K562 (cell line): ENCODE results near the gene HERPUD2. TPM values are rescaled to one million over a fixed set of nuclear protein-coding genes. Genes with fewer than 3 reads are reported as not detected.
A peak's percentile ranks its signal among the peaks of the same experiment; 100 is the strongest.

ENCODE experiments used
- ATAC-seq: fragments of 200-7000 bp; cut with Tn5 transposase; 3 replicates; pipeline ENCODE4 v1.9.1; 2020; ENCODE audit warnings: moderate library complexity
- BruUV-seq: library from RNA; stranded (reverse); fragments of 400-500 nt; replicated peaks from 2 replicates; lab custom pipeline; 2021; lab: Mats Ljungman, UMichigan
- CTCF ChIA-PET: fragments of 300-600 bp; formaldehyde crosslinking; extraction: SDS; loops from one replicate; lab custom pipeline; 2021; ENCODE audit warnings: low intra/inter-chr PET ratio; lab: Yijun Ruan, JAX
- POLR2A ChIA-PET: fragments of 300-600, 350-650 bp; sonication (Branson Sonifier 250); formaldehyde crosslinking; extraction: SDS; loops from one replicate; lab custom pipeline; 2021; ENCODE audit warnings: antibody characterized with exemption, inconsistent platforms; lab: Yijun Ruan, JAX
- DNase-seq, 4 experiments: peaks; one replicate each; pipeline versions ENCODE4 v3.0.0 to v3.0.0-alpha.2; 2011 to 2018; ENCODE audit warnings: low spot score in 3 of 4, mixed read lengths in 3 of 4; ENCODE audit errors: extremely low read depth in 1 of 4
- FAIRE-seq: peaks from 2 replicates; lab custom pipeline; 2011; peaks lifted over from hg19 to GRCh38; lab: Jason Lieb, UNC
- H2AFZ ChIP-seq: 2 replicates; pipeline ENCODE4 v1.6.0; 2011; ENCODE audit warnings: low read depth, low read length, control low read depth, inconsistent platforms
- H3K27ac ChIP-seq: fragments of 200-600 bp; 3 replicates; pipeline ENCODE4 v1.8.0; 2011; ENCODE audit warnings: low read depth, mild to moderate bottlenecking, control low read depth, inconsistent platforms, low read length, moderate library complexity, mixed read lengths; ENCODE audit errors: extremely low read depth
- H3K27me3 ChIP-seq, 2 experiments: fragments of 300-600 bp in 1 of 2; 2 replicates in 1 of 2; 3 replicates in 1 of 2; pipeline versions ENCODE4 v1.6.0 to v1.8.0; 2011; ENCODE audit warnings: inconsistent platforms in 2 of 2, low read length in 2 of 2, mild to moderate bottlenecking in 1 of 2, mixed read lengths in 1 of 2, moderate library complexity in 1 of 2; ENCODE audit not compliant: control insufficient read depth in 2 of 2, insufficient read depth in 2 of 2
- H3K36me3 ChIP-seq: fragments of 300-600 bp; 3 replicates; pipeline ENCODE4 v1.8.0; 2011; ENCODE audit warnings: mild to moderate bottlenecking, low read length, inconsistent platforms; ENCODE audit not compliant: control insufficient read depth, insufficient read depth
- H3K4me1 ChIP-seq, 2 experiments: fragments of 200-600 bp in 1 of 2; replicated peaks in 1 of 2; 2 replicates in 1 of 2; 3 replicates in 1 of 2; pipeline versions ENCODE4 v1.5.1 to v1.8.0; 2011; ENCODE audit warnings: inconsistent platforms in 2 of 2, low read length in 2 of 2, mild to moderate bottlenecking in 1 of 2, mixed read lengths in 1 of 2, moderate library complexity in 1 of 2; ENCODE audit not compliant: control insufficient read depth in 2 of 2, insufficient read depth in 2 of 2
- H3K4me2 ChIP-seq: 2 replicates; pipeline ENCODE4 v1.6.1; 2011; ENCODE audit warnings: low read length, control low read depth, inconsistent platforms, mixed read lengths; ENCODE audit not compliant: insufficient read depth
- H3K4me3 ChIP-seq: fragments of 200-600 bp; sonication (generic), shearing (Covaris generic); 2 replicates; pipeline ENCODE4 v1.5.1; 2016; ENCODE audit warnings: control low read depth, inconsistent platforms
- H3K79me2 ChIP-seq: fragments of 200-600 bp; 3 replicates; pipeline ENCODE4 v1.8.0; 2011; ENCODE audit warnings: low read length, inconsistent platforms; ENCODE audit not compliant: control insufficient read depth, insufficient read depth
- H3K9ac ChIP-seq, 2 experiments: 2 replicates each; pipeline versions ENCODE4 v1.6.0 to v1.6.1; 2011; ENCODE audit warnings: low read depth in 2 of 2, low read length in 2 of 2, control low read depth in 1 of 2, inconsistent platforms in 1 of 2, mild to moderate bottlenecking in 1 of 2, mixed read lengths in 1 of 2; ENCODE audit not compliant: insufficient read depth in 1 of 2
- H3K9me1 ChIP-seq: one replicate; pipeline ENCODE4 v1.6.0; 2011; ENCODE audit warnings: inconsistent platforms, mild to moderate bottlenecking, low read length, moderate library complexity; ENCODE audit not compliant: control insufficient read depth, insufficient read depth
- H3K9me3 ChIP-seq: replicated peaks from 2 replicates; pipeline ENCODE4 v1.5.1; 2011; ENCODE audit warnings: low read depth, low read length, inconsistent platforms; ENCODE audit not compliant: control insufficient read depth, insufficient read depth
- H4K20me1 ChIP-seq: replicated peaks from 2 replicates; pipeline ENCODE4 v1.6.1; 2011; ENCODE audit warnings: low read length, inconsistent platforms, mixed read lengths; ENCODE audit not compliant: control insufficient read depth, insufficient read depth
- RBM25 ChIP-seq: fragments of 200-400 bp; formaldehyde crosslinking; IDR thresholded peaks from 2 replicates; pipeline ENCODE4 v1.6.1; 2018; ENCODE audit warnings: low read length, low read depth, moderate library complexity; ENCODE audit not compliant: severe bottlenecking
- YY1 ChIP-seq, 3 experiments: IDR thresholded peaks; 2 replicates each; pipeline ENCODE4 v1.6.1; 2011; ENCODE audit warnings: low read length in 2 of 3, mild to moderate bottlenecking in 2 of 3, moderate library complexity in 2 of 3, borderline replicate concordance in 1 of 3, control low read depth in 1 of 3, low read depth in 1 of 3; ENCODE audit not compliant: insufficient read depth in 3 of 3, insufficient replicate concordance in 2 of 3, control insufficient read depth in 1 of 3, insufficient read length in 1 of 3; ENCODE audit errors: extremely low read depth in 1 of 3
- in situ Hi-C: fragments of 300-500 bp; cut with MboI; formaldehyde crosslinking; loops from 4 replicates; pipeline ENCODE4 v1.15.0; 2018; ENCODE audit warnings: inconsistent platforms, mixed read lengths
- intact Hi-C: fragments of 100-400 bp; cut with micrococcal nuclease; formaldehyde crosslinking; loops from 2 replicates; pipeline ENCODE4 v1.14.2; 2022
- polyA plus RNA-seq, 8 experiments: library from polyadenylated mRNA; depleted of rRNA in 4 of 8; stranded (reverse) in 5 of 8; unstranded in 3 of 8; fragments of >200 nt; fragmentation: Nextera tagmentation in 2 of 8; fragmentation: Illumina TruSeq in 1 of 8; extraction: Ambion mirVana in 2 of 8; extraction: Trizol in 1 of 8; gene quantifications; 2 replicates each; pipeline versions ENCODE4 v1.2.1 to v1.2.3, GENCODE V29; 2011 to 2014; ENCODE audit warnings: inconsistent platforms in 1 of 8, missing spikeins in 1 of 8
- total RNA-seq, 7 experiments: library from RNA; depleted of rRNA in 6 of 7; stranded (reverse); fragments of >200 nt in 6 of 7; fragmentation: Illumina TruSeq in 2 of 7; extraction: Trizol in 2 of 7; gene quantifications; 2 replicates each; pipeline versions ENCODE4 v1.2.1 to v1.2.3, GENCODE V29; 2011 to 2021; ENCODE audit warnings: low replicate concordance in 1 of 7
- TF ChIP-seq, protein P1 (sequence below): fragments of 200-800 bp; sonication (Bioruptor generic); IDR thresholded peaks from 2 replicates; pipeline ENCODE4 v1.6.1; 2016; ENCODE audit warnings: missing genetic modification characterization, missing compliant biosample characterization

HERPUD2 gene
- total and polyA plus RNA-seq, 9 of the 15 experiments (the other 6 are each of a cell fraction or from before 2014, with no cell fraction given) = 4.1 to 28.5 (median 12.3) TPM

DNA sequence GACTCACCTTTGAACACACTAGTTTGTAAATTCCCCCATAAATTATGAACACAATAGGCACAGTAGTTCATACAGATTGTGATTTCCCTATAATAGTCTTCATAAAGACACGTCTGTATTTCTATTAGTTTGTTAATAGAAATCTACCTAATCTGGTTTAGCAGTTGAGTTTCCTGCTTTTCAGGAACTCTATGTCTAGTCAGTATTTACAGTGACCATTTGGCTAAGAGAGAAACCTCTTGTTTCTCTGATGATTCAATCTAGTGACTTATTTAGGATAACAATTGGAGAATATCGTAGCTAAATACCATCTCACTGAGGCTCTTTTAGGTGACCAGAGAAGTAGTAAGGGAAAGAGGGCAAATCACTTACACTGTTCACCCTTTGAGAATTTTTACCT lies 5.9 kb upstream of the HERPUD2 start (continued):
- TF ChIP-seq, protein P1, sequence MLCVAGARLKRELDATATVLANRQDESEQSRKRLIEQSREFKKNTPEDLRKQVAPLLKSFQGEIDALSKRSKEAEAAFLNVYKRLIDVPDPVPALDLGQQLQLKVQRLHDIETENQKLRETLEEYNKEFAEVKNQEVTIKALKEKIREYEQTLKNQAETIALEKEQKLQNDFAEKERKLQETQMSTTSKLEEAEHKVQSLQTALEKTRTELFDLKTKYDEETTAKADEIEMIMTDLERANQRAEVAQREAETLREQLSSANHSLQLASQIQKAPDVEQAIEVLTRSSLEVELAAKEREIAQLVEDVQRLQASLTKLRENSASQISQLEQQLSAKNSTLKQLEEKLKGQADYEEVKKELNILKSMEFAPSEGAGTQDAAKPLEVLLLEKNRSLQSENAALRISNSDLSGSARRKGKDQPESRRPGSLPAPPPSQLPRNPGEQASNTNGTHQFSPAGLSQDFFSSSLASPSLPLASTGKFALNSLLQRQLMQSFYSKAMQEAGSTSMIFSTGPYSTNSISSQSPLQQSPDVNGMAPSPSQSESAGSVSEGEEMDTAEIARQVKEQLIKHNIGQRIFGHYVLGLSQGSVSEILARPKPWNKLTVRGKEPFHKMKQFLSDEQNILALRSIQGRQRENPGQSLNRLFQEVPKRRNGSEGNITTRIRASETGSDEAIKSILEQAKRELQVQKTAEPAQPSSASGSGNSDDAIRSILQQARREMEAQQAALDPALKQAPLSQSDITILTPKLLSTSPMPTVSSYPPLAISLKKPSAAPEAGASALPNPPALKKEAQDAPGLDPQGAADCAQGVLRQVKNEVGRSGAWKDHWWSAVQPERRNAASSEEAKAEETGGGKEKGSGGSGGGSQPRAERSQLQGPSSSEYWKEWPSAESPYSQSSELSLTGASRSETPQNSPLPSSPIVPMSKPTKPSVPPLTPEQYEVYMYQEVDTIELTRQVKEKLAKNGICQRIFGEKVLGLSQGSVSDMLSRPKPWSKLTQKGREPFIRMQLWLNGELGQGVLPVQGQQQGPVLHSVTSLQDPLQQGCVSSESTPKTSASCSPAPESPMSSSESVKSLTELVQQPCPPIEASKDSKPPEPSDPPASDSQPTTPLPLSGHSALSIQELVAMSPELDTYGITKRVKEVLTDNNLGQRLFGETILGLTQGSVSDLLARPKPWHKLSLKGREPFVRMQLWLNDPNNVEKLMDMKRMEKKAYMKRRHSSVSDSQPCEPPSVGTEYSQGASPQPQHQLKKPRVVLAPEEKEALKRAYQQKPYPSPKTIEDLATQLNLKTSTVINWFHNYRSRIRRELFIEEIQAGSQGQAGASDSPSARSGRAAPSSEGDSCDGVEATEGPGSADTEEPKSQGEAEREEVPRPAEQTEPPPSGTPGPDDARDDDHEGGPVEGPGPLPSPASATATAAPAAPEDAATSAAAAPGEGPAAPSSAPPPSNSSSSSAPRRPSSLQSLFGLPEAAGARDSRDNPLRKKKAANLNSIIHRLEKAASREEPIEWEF (CRISPR knock-in tag) = no peak

DNA sequence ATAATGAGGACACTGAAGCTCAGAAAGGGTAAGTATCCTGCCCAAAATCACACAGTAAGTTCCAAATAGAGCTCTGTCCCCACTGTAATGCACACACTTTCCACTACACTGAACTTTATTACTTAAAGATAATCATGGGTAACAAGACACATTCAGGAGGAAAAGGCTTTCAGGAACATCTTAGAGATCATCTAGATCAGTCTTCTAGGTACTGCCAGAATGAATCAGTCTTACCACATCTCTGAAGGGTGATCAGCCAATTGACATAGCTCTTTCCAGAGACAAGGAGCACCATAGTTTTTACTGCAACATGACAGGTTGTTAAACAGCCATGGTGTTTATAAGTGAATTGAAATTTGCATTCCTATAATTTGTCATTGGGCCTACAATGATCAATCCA lies 5.4 kb upstream of the HERPUD2 start:
- H2AFZ ChIP-seq = no peak overlapping the region
- in situ Hi-C loops = no loop called here
- no peaks in the 10 kb centered on the region for H4K20me1 ChIP-seq
- peaks cover 2 to 7% of the 10 kb centered on the region in 2 experiments; a peak in 1 of 5 replicates for H3K27me3 ChIP-seq
- no peaks in the 10 kb centered on the region for H3K9me3 ChIP-seq
- ChIA-PET POLR2A (interaction anchor here (1.0 to 1.3 kb wide), 3 partner anchors 9 to 101 kb away, joined by 3 read pairs; partner anchors contain the start of gene SEPTIN7), CTCF (no interaction called here)
- peaks cover 5% of the 10 kb centered on the region; the same call in 1 of the 3 replicates for H3K36me3 ChIP-seq
- FAIRE-seq (no peak), DNase-seq (no peak), ATAC-seq (no peak)
- no peaks in the 10 kb centered on the region for H3K9me1 ChIP-seq
- peaks cover 0 to 9% of the 10 kb centered on the region in 2 experiments; a peak in 2 of 5 replicates for H3K4me1 ChIP-seq
- TF ChIP-seq YY1 (IDR thresholded peaks at IDR 0.05; ENCODE audit: borderline replicate concordance in 1 of 3, control insufficient read depth in 1 of 3, extremely low read depth in 1 of 3, insufficient read depth in 3 of 3, insufficient read length in 1 of 3, insufficient replicate concordance in 2 of 3, low read depth in 1 of 3, low read length in 2 of 3) = no peak
- TF ChIP-seq RBM25 = peak; percentile 68
- no TSS peak for BruUV-seq
- intact Hi-C loops = no loop called here
- no peak overlapping the region for H3K4me3 ChIP-seq
- no peak overlapping the region for H3K27ac ChIP-seq
- H3K79me2 ChIP-seq = peaks cover 10% of the 10 kb centered on the region
- H3K4me2 ChIP-seq = no peak overlapping the region
- no peak overlapping the region for H3K9ac ChIP-seq
